GM12892 (cell line): ENCODE results near the gene ASPM.

Experiments
- DNase-seq: peaks from one replicate; pipeline ENCODE4 v3.0.0; 2011; ENCODE audit not compliant: insufficient read length
- FAIRE-seq: peaks from 2 replicates; lab custom pipeline; 2011; peaks lifted over from hg19 to GRCh38; lab: Jason Lieb, UNC
- POLR2A ChIP-seq: IDR thresholded peaks from 2 replicates; pipeline ENCODE4 v1.6.1; 2011; ENCODE audit warnings: low read depth, low read length, control low read depth
- POLR2AphosphoS5 ChIP-seq: IDR thresholded peaks from 2 replicates; pipeline ENCODE4 v1.6.1; 2011; ENCODE audit warnings: low read depth, low read length, control low read depth
- TAF1 ChIP-seq: IDR thresholded peaks from 2 replicates; pipeline ENCODE4 v1.6.1; 2011; ENCODE audit warnings: low read depth, mild to moderate bottlenecking, control low read depth, low read length, borderline replicate concordance

ASPM gene

DNA sequence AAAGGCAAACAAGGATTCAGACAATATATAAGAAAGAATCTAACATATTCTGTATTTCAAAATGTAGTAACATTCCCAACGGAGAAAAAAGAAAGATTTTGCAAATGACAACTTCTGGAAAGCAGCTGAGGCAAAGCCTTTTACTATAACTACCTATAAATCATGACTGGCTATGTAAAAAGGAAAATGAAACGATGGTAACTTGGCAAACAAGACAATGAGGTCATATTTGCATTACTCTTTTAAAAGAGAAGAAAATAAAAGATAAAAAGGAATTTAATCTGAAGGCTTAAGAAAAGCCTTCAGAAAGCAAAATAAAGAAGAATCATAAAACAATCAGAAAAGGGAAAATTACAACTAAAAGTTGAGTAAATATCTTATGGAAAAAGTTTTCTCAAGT is 25.1 kb upstream of the ASPM start:
- no peak for FAIRE-seq
- DNase-seq, result no peak
- TF ChIP-seq POLR2AphosphoS5 (no peak), TAF1 (no peak), POLR2A (no peak)

GRCh38 chr1:197170538-197170937 is 24.1 kb upstream of the ASPM start:
- TF ChIP-seq TAF1 (no peak), POLR2AphosphoS5 (no peak), POLR2A (no peak)
- DNase-seq, result no peak
- no peak for FAIRE-seq

DNA sequence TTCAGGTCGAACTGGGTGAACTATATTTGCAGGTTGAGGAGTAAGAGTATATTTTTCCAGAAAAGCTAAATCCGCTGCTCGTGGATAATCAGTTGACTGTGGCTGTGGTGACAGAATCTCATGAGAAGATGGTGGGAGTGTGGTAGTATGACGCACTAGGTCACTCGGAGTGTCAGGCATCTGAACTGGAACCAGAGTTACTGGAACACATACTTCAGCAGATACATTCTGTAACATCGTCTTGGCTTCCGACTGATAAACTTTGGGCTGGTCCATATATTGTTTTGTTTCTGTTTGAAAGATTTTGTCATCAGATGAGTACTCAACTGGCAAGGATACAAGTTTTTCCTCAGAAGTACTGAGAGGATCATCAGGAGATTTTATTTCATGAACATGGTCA is 13.0 kb upstream of the ASPM start:
- FAIRE-seq, result no peak
- DNase-seq, result no peak

DNA sequence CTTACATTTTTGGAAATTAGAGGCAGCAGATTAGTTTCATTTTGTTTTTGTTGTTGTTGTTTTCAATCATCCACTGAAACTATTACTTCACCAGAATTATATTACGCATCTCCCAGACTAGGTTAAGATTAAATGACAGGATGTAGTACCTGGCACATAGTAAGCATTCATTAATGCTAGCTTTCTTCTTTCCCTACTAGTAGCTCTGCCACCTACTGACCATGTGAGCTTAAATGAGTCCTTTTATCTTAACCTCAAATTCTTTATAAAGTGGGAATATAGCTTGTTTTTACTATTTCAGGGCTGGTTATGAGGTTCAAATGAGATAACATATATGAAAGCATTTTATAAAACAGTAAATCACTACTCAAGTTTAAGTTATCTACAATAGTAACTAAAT is 10.2 kb upstream of the ASPM start:
- DNase-seq, result no peak
- no peak for TF ChIP-seq POLR2AphosphoS5
- TF ChIP-seq POLR2A, result no peak
- no peak for TF ChIP-seq TAF1
- FAIRE-seq, result no peak

More for the DNA sequence above, 13.0 kb upstream of the ASPM start:
- TF ChIP-seq POLR2AphosphoS5 (no peak), POLR2A (no peak), TAF1 (no peak)

DNA sequence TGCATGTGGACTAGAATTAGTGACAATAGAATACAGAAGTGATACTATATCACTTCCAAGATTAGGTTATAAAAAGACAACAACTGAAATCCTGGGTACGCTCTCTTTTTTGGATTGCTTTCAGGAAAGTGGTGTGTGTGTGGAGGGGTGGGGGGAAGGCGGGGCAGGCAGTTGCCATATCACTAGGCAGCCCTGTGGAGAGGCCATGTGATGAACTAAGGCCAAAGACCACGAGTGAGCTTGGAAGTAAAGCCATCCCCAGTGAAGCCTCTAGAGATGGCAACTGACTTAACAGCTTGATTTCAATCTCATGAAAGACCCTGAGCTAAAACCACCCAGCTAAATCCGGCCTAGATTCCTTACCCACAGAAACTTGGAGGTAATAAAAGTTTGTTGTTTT is 6.2 kb upstream of the ASPM start:
- TF ChIP-seq TAF1 (no peak), POLR2A (no peak), POLR2AphosphoS5 (no peak)
- FAIRE-seq, result no peak

DNA sequence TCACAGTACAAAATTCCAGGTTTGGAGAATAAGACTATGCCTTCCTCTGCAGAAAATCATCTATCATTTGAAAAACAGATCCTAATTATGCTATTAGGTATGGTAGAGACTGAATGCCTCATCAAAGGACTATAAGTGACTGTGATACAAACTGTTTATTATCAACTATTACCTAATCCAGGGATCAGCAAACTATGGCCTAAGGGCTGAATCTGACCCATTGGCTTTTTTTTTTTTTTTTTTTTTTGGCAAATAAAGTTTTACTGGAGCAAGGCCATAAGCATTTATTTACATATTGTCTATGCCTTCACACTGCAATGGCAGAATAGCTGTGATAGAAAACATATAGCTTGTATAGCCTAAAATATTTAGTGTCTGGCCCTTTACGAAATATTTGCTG is 4.7 kb upstream of the ASPM start:
- no peak for FAIRE-seq
- TF ChIP-seq POLR2AphosphoS5, result no peak
- no peak for TF ChIP-seq TAF1
- no peak for TF ChIP-seq POLR2A
- no peak for DNase-seq

More for the DNA sequence above, 6.2 kb upstream of the ASPM start:
- no peak for DNase-seq

- TF ChIP-seq POLR2A, result no peak
- TF ChIP-seq TAF1, result no peak
- TF ChIP-seq POLR2AphosphoS5, result no peak
- no peak for FAIRE-seq
- DNase-seq, result no peak
Measured at GRCh38 chr1:197150336-197151005, 4.0 kb upstream of the ASPM start.

DNA sequence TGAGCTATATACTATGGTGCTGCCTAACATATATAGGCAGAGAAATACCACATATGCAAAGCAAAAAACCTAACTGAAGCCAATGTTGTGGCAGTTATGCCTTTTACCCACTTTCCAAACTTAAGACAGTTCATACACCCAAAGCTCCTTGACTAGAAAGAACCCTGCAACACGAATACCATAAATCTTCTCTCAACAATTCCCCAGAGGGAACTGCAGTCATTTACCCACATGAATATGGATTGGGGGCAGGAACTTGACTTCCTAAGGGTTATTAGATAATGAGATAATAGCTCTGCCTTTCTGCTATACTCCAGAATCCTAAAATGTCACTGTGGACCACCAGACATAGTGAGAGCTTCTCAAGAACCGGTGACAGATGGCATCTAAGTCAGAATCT is 2.9 kb upstream of the ASPM start:
- FAIRE-seq, result no peak

GRCh38 chr1:197145446-197146024 is 934 bp downstream of the ASPM start:
- DNase-seq, result no peak
- FAIRE-seq, result no peak
- TF ChIP-seq POLR2AphosphoS5 (no peak), POLR2A (no peak), TAF1 (no peak)

More for the DNA sequence above, 2.9 kb upstream of the ASPM start:
- no peak for DNase-seq
- TF ChIP-seq TAF1, result no peak
- no peak for TF ChIP-seq POLR2AphosphoS5
- TF ChIP-seq POLR2A, result no peak

DNA sequence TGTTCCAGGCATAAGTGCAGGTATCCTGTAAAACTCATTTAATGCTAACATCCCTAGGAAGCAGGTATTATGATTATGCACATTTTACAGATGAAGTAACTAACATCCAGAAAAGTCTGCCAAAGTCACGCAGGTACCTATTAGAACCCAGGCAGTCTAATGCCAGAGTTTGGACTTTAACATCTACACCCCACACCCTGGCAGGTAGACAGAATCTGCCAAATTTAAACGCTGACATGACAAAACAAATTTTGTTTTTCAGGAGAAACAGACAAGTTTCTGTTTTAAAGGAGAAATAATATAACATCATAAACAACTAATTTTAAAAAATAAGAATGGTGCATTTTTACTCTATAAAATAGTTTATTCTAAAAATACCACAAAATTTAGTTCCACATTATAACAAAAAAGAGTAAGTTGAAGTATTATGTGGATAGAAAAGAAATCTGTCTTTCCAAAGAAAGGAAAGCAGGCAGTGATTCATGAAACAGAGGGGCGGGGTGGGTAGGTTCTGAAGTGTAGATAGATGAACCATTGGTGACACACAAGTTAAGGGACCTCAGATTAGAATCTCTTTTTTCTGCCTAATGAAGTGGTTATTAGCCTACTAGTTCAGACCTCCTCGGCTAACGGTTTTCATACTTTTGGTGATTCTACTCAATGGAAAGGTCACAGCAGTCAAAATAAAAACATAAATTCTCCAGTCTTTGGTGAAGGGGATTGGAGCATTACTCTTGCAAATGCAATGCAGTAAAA is 1.7 kb downstream of the ASPM start:
- TF ChIP-seq POLR2A (no peak), TAF1 (no peak), POLR2AphosphoS5 (no peak)
- FAIRE-seq, result no peak
- no peak for DNase-seq

DNA sequence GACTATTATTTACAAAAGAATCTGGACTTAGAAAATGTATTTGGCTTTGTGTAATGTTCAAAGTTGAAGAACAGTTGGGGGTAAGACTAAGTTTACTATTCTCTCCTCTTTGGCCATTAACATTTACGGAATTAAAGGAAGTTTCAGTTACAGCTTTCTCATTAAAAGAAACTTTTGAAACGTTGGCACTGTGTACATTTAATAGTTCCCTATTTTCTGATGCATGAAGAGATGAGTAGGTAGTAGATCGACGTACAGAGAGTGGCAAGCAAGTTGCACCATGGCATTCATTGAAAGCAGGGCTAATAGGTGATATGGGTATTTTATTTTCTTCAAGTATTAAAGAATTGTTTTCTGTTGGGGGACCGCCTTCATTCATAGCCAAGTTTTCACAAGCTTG is 3.2 kb downstream of the ASPM start:
- DNase-seq (no peak), FAIRE-seq (no peak)
- no peak for TF ChIP-seq POLR2AphosphoS5

DNA sequence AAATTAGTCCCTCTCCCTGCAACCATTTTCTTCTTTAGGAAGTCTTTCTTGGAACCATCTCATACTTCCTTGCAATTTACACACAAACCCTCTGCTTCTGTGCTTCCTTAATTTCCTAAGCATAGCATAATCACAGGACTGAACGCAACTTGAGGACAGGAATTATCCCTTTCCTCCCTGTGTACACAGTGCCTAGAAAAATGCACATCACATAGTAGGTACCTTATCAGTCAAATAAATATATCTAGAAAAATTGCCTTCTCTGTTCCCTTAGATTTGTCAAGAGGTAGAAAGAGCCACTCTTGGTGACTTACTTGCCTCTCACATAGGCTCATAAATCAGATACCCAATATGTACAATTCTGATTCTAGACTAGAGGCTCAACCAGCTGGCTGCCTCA is 4.9 kb downstream of the ASPM start:
- DNase-seq (no peak), FAIRE-seq (no peak)
- TF ChIP-seq TAF1 (no peak), POLR2A (no peak), POLR2AphosphoS5 (no peak)
